Adrenal gland (tissue), 12 donors: ENCODE measurements around the gene UEVLD. TPM values are rescaled to one million over a fixed set of nuclear protein-coding genes. Genes with fewer than 3 reads are reported as not detected.

Experiments
- DNase-seq, 7 donors: peaks; one replicate each; pipeline ENCODE4 v3.0.0-alpha.2; 2019 to 2020
- H3K27ac ChIP-seq, 5 donors: fragments of 200-600 bp; sonication (generic) in 4 of 5; 1 replicate in 3 of 5; 2 replicates in 2 of 5; pipeline versions ENCODE4 v1.5.1 to v1.8.0; 2016 to 2020; ENCODE audit warnings: mild to moderate bottlenecking in 1 of 5
- H3K27me3 ChIP-seq: fragments of 200-600 bp; 2 replicates; pipeline ENCODE4 v1.8.0; 2021
- H3K36me3 ChIP-seq, 2 donors: fragments of 200-600 bp; replicated peaks in 1 of 2; 1 replicate in 1 of 2; 2 replicates in 1 of 2; pipeline versions ENCODE4 v1.5.1 to v1.8.0; 2018 to 2022
- H3K4me1 ChIP-seq, 2 donors: fragments of 200-600 bp; replicated peaks in 1 of 2; 1 replicate in 1 of 2; 2 replicates in 1 of 2; pipeline versions ENCODE4 v1.5.1 to v1.8.0; 2018 to 2021
- H3K4me3 ChIP-seq, 4 donors: fragments of 200-600 bp; sonication (generic) in 3 of 4; one replicate each; pipeline ENCODE4 v1.5.1; 2016 to 2018
- H3K9me3 ChIP-seq, 3 donors: fragments of 200-600 bp; sonication (generic) in 1 of 3; replicated peaks in 1 of 3; 1 replicate in 2 of 3; 2 replicates in 1 of 3; pipeline versions ENCODE4 v1.5.1 to v1.8.0; 2016 to 2021
- POLR2A ChIP-seq, 2 donors: fragments of 450-650 bp; IDR thresholded peaks; one replicate each; pipeline ENCODE4 v1.6.1; 2017; ENCODE audit warnings: antibody characterized with exemption in 2 of 2, mild to moderate bottlenecking in 2 of 2, moderate library complexity in 1 of 2
- WGBS, 4 donors: extraction: QIAGEN DNeasy Blood & Tissue Kit in 2 of 4; methylation state at CpG; one replicate each; pipeline versions ENCODE4 v1.1.5 to v1.1.7; 2013 to 2017; 5-methylcytosine and 5-hydroxymethylcytosine counted together
- intact Hi-C, 2 donors: fragments of 100-400 bp; cut with DNase I; formaldehyde crosslinking; loops; one replicate each; pipeline versions ENCODE4 v1.14.1 to v1.15.0; 2022 to 2023
- polyA plus RNA-seq, 3 donors: library from polyadenylated mRNA; stranded (reverse); fragments of 200-250 nt in 2 of 3; fragments of 350-450 nt in 1 of 3; fragmentation: Illumina TruSeq in 1 of 3; extraction: RNeasy Lipid Tissue Mini Kit (QIAGEN cat#74804) in 1 of 3; gene quantifications; one replicate each; pipeline ENCODE4 v1.2.3, GENCODE V29; 2013 to 2014
- total RNA-seq, 9 donors: library from RNA; depleted of rRNA in 4 of 9; stranded (reverse); fragments of >200 nt in 4 of 9; fragments of 120-200 nt in 1 of 9; fragmentation: NEBNext Ultra II Directional in 1 of 9; extraction: Animal tissue kit (Norgen Biotek cat#: 25700) in 1 of 9; gene quantifications; one replicate each; pipeline versions ENCODE4 v1.1.0 to v1.2.4, GENCODE V29; 2013 to 2023
- TF ChIP-seq, protein P1 (sequence below), 6 experiments: fragments of 450-650 bp in 4 of 6; fragments of 200-600 bp in 2 of 6; sonication (generic) in 1 of 6; IDR thresholded peaks; 1 replicate in 5 of 6; 2 replicates in 1 of 6; pipeline versions ENCODE4 v1.5.1 to v1.8.0; 2016 to 2021; ENCODE audit warnings: antibody characterized with exemption in 6 of 6, mild to moderate bottlenecking in 2 of 6, moderate library complexity in 1 of 6
- donor health status: healthy with polysubstance abuse.
- donor health status: Bipolar disorder and iron deficiency.
- donor health status: DM: yes; HTN: yes; CAD: no.
- donor health status: DM: no; HTN: no; CAD: no.
- donor health status: DM: no; HTN: no; CAD: no.
- donor health status: DM: yes; HTN: yes; CAD: no.

Gene UEVLD
- total and polyA plus RNA-seq, 12 donors, result 4.1 to 32.8 (median 23.5) TPM

DNA sequence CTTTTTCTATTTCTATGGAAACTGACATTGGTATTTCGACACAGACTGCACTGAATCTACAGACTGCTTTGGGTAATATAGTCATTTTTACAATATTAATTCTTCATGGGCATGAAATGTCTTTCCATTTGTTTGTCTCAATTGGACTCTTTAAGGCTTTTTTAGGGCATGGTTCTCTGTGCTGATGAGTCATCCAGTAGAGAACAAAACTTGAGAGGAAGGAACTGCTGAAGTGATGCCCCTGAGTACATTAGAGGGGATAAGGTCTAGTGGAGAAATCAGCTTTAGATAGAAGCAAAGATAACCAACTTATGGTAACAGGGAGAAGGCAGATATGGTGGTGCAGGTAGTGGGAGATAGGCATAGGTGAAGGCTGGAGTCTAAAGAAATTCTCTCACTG lies 86.9 kb downstream of the UEVLD start:
- no peak overlapping the region for H3K27ac ChIP-seq
- TF ChIP-seq, protein P1, sequence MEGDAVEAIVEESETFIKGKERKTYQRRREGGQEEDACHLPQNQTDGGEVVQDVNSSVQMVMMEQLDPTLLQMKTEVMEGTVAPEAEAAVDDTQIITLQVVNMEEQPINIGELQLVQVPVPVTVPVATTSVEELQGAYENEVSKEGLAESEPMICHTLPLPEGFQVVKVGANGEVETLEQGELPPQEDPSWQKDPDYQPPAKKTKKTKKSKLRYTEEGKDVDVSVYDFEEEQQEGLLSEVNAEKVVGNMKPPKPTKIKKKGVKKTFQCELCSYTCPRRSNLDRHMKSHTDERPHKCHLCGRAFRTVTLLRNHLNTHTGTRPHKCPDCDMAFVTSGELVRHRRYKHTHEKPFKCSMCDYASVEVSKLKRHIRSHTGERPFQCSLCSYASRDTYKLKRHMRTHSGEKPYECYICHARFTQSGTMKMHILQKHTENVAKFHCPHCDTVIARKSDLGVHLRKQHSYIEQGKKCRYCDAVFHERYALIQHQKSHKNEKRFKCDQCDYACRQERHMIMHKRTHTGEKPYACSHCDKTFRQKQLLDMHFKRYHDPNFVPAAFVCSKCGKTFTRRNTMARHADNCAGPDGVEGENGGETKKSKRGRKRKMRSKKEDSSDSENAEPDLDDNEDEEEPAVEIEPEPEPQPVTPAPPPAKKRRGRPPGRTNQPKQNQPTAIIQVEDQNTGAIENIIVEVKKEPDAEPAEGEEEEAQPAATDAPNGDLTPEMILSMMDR (IDR thresholded peaks at IDR 0.05), result no peak
- no peaks in the 10 kb centered on the region for H3K4me1 ChIP-seq
- peaks cover 0 to 58% of the 10 kb centered on the region in 2 donors for H3K36me3 ChIP-seq
- intact Hi-C loops, result no loop called here
- H3K27me3 ChIP-seq, result no peaks in the 10 kb centered on the region
- 95 to 100% (median 98%) methylated on average over 1 of the region's 1 CpG for WGBS, 4 donors
- H3K9me3 ChIP-seq, result no peaks in the 10 kb centered on the region
- H3K4me3 ChIP-seq, result no peak overlapping the region
- DNase-seq, result no peak

DNA sequence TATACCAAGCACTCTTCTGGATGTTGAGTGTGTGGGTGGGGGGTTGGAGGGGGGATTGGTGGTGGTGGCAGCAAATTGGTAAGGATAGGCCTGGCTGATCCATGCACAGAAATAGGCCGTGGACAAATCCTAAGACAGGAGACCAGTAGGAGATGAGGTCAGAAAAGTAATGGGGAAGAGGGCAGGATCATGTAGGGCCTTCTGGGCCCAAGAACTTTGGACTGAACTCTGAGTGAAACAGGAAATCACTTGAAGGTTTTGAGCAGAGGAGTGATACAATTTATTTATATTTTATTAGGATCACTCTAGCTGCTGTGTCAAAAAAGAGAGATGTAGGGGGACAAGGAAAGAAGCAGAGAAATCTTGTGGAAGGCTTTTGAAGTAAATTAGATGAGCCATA lies 90.5 kb downstream of the UEVLD start:
- WGBS, 4 donors, result 88 to 100% (median 92%) methylated on average over 1 of the region's 1 CpG
- Histone ChIP-seq H3K27ac (no peak overlapping the region), H3K36me3 (peaks cover 0 to 40% of the 10 kb centered on the region in 2 donors), H3K9me3 (no peaks in the 10 kb centered on the region), H3K27me3 (no peaks in the 10 kb centered on the region), H3K4me1 (no peaks in the 10 kb centered on the region), H3K4me3 (no peak overlapping the region)
- intact Hi-C loops, result no loop called here
- no peak for DNase-seq
- TF ChIP-seq, protein P1 (IDR thresholded peaks at IDR 0.05), result no peak
- no peak for TF ChIP-seq POLR2A (IDR thresholded peaks at IDR 0.05)

DNA sequence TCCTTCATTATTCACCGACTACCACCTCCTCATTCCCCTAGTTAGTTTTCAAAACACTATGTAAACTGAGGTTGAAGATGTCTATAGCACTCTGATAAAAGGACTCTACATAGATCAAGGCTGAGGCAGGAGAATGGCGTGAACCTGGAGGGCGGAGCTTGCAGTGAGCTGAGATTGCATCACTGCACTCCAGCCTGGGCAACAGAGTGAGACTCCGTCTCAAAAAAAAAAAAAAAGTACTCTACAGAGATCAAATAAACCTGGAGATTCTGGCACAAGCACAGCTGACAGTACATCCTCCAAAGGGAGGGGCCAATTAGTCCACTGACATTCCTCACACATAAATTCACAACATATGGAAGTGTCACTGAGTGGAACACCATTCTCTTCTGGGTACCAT lies 92.8 kb downstream of the UEVLD start:
- WGBS, 4 donors, result 74 to 76% (median 76%) methylated on average over 4 of the region's 4 CpGs
- TF ChIP-seq, protein P1 (IDR thresholded peaks at IDR 0.05), result no peak
- TF ChIP-seq POLR2A (IDR thresholded peaks at IDR 0.05), result no peak
- Histone ChIP-seq H3K36me3 (peaks cover 0 to 21% of the 10 kb centered on the region in 2 donors), H3K27ac (no peak overlapping the region), H3K4me3 (no peak overlapping the region), H3K4me1 (peaks cover 0 to 12% of the 10 kb centered on the region in 2 donors), H3K27me3 (no peaks in the 10 kb centered on the region), H3K9me3 (no peaks in the 10 kb centered on the region)
- DNase-seq, result peak in 1 of 7 donors; percentile 5
- intact Hi-C loops, result no loop called here

DNA sequence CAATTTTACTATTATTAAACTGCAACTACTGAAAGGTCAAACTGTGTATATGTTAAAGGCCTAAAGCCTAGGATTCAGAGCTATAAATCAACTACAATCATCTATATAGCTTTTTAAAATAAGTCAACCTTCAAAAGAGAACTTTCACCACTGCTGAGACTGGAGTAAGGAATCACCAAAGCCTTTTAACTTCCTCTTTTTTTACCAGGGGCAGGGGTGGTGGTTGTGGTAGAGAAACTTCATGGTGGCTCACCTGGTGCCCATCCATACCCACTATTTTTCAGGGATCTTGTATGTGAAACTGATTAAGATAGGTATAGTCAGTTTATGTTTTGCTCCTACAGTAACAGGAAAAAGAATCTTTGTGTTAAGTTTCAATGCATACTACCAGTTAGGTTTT lies 93.3 kb downstream of the UEVLD start:
- TF ChIP-seq, protein P1 (IDR thresholded peaks at IDR 0.05), result no peak
- TF ChIP-seq POLR2A (IDR thresholded peaks at IDR 0.05), result no peak
- H3K36me3 ChIP-seq, result peaks cover 0 to 20% of the 10 kb centered on the region in 2 donors
- H3K27me3 ChIP-seq, result no peaks in the 10 kb centered on the region
- H3K4me1 ChIP-seq, result peaks cover 0 to 12% of the 10 kb centered on the region in 2 donors
- no peak overlapping the region for H3K27ac ChIP-seq
- no peak for DNase-seq
- no peak overlapping the region for H3K4me3 ChIP-seq
- H3K9me3 ChIP-seq, result no peaks in the 10 kb centered on the region
- intact Hi-C loops, result no loop called here
